Brain pericyte (primary cell): Measurements from ENCODE around the gene CDC14A.

ENCODE experiments used
- DNase-seq: peaks from one replicate; pipeline ENCODE4 v3.0.0-alpha.2; 2012; ENCODE audit warnings: low read depth, low spot score

Gene CDC14A

DNA sequence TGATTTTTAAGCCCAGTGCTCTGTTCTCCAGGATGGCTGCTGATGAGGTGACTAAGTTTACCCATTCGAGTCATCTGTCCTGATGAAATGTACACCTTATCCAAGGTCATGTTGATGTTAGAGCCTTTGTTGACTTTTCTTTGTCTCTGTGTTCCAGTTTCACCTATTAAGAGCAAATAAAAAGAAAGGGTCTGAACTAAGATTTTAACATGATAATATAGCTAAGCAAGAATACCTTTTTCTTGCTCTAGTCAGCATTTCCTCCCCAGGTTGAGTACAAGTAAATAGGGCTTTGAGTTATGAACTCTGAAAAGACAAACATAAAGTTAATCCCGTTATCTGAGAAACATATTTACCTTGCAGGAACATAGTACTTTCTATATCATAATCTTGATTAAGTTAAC, 133.6 kb downstream of the CDC14A start:
- DNase-seq, result no peak

DNA sequence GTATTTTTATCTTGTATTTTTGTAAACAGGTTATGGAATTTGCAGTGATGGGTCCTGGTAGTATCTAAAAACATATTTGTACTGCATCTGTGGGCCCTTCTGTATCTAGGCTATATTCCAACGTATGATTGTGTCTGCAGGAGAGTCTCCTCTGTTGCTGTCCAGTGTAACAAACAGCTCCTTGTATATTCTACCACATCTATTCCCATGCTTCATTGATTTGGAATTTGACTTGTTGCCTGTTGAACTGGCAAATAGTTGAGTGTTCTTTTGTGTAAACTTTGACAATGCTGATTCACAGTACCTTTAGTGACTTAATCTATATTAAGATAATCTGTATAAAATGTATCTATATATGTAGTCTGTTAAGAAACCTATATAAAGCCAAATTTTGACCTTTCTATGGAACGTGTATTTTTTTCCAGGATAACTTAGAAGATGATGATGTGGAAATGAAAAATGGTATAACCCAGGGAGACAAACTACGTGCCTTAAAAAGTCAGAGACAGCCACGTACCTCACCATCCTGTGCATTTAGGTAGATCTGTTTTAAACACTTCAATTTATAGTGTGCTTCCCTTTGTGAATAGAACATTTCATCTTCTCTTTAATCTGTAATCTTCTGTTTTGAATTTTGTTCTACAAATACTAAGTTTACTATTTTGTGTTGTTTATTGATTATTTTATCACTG, 142.2 kb downstream of the CDC14A start:
- no peak for DNase-seq

DNA sequence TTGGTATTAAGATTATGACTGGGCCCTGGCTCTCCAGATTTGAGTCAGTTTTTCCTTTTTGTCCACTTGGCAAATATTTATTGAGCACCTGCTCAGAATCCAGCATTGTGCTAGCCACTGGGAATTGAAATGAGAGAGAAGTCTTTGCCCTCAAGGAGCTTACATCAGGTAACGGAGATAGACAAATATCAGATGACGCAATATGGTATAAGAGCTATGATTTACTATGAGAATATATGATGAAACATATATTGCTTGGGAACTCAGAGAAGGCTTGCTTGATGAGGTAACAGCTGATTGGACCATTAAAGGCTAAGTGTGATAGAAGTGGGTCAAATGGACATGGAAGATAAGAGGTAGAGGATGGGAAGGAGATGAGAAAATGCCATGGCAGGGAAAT, 144.6 kb downstream of the CDC14A start:
- no peak for DNase-seq

DNA sequence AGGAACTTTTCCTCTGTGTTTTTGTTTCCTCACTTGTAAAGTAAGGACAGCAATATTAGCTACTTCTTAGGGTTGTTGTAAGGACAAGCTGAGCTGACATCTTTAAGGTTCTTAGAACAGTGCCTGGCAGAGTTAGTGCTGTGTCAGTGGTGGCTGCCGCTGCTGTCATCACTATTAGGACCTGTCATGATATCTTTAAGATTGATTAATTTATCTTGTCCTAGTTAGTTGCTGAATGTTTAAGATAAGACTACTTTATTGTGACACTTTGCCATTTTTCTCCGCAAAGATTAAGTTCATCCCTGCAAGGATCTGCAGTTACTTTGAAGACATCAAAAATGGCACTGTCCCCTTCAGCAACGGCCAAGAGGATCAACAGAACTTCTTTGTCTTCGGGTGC, 145.5 kb downstream of the CDC14A start:
- no peak for DNase-seq

DNA sequence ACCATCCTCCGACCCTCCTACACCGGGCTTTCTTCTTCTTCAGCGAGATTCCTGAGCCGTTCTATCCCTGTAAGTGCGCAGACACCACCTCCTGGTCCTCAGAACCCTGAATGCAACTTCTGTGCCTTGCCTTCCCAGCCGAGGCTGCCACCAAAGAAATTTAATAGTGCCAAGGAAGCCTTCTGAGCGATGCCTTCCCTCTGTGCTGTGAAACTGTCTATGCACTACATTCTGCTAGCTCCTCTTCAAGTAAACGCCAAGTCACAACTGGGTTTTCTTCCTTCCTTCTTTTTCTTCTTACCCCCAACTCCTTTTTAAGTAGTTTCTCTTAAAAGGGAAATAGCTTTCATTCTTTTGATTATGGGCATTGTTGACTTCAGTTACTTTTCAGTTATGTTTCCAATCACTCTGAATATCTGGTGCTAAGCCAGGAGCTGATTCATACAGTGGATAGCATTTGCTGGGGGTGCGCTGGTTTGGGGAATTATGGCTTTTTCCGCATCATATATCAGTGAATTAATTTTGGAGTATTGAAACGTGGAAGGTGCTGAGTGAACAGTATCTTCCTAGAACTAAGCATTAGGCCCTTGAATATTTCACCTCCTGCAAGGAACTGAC, 147.0 kb downstream of the CDC14A start:
- DNase-seq, result no peak

DNA sequence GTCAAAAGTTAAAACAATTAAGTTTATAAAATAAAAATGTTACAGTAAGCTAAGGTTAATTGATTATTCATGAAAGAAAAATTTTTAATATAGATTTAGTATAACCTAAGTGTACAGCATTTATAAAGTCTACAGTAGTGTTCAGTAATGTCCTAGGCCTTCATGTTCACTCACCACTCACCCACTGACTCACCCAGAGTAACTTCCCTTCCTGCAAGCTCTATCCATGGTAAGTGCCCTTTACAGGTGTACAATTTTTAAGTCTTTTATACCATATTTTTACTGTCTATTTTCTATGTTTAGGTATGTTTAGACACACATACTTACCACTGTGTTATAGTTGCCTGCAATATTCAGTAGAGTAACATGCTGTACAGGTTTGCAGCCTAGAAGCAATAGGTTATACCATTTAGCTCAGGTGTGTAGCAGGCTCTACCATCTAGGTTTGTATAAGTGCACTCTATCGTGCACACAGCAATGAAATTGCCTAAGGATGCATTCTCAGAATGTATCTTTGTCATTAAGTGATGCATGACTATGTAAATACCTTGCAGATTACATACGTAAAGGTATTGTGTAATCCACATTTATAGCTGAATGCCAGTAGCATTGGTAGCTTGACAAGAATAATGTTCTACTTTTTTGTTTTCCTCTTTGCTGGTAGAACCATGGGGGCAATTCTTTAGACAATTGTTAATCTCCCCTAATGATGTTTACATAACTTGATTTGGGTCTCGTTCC, 149.9 kb downstream of the CDC14A start:
- DNase-seq, result no peak

DNA sequence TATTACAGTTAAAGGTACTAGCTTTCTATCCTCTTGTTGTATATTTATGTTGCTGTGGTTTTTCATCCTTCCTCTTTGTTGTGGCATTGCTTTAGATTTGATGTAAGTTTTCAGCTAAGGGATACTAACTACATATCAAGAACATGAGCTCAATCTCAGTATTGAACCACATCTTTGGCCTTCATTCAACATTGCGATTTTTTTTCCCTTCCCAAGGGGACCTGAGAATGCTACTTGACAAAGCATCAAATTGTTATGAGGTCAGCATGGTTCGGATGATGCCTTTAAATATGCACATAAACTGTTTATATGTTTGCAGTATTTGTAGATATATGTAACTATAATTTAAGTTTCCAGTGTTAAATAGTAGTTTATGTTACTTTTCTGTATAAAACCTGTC, 153.9 kb downstream of the CDC14A start:
- no peak for DNase-seq

DNA sequence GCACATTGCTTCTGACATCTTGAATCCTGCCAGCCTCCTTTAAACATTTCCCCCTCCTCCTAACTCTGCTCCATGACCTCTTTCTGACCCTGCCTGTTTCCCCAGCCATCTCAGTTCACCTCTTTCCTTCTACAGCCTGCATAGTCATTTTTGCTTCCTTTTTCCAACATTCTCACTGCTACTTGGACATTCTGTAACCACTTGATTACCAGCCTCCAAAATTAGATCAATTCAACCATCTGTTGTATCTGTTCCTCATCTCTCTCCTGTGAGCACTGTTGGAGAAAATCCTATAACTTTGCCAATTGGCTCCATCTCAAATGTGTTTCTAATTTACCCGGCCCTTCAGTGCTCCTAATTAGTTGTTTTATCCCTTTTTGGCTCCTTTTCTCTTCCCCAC, 158.1 kb downstream of the CDC14A start:
- no peak for DNase-seq

DNA sequence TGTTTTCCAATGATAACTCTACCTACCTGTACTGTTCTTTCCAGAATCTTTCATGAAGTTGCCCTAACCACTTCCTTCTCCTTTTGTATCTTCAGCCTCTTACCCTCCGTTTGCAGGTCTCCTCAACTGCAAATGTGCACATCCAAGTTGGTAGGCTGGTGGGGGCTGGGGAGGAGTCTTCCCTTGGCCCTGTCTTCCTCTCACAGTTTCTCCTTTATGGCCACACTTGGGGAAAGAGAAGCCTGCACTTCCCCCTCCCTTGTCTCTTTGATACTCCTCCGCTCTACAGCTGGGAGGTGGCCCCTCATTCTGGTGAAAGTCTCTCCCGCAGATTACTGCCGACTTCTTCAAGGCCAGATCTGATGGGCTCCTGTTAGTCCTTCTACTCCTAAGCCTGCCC, 158.8 kb downstream of the CDC14A start:
- DNase-seq, result no peak

DNA sequence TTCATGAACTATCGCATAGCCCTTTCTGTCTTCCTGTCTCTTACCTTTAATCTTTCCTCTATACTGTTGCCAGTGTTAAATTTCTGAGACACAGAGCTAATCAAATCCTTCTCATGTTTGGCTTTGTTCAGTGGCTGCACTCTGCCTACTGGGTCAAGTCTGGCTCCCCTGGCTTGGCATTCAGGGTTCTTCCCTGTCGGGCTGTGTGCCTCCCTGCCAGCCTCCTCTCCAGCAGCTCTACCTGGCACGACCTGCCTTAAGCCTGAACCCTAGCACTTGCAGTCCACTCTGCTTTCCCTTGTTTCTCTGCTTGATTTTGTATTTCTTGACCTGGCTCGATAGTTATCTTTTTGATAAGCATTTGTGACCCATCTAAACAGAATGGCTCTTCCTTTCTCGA, 159.5 kb downstream of the CDC14A start:
- DNase-seq, result no peak

DNA sequence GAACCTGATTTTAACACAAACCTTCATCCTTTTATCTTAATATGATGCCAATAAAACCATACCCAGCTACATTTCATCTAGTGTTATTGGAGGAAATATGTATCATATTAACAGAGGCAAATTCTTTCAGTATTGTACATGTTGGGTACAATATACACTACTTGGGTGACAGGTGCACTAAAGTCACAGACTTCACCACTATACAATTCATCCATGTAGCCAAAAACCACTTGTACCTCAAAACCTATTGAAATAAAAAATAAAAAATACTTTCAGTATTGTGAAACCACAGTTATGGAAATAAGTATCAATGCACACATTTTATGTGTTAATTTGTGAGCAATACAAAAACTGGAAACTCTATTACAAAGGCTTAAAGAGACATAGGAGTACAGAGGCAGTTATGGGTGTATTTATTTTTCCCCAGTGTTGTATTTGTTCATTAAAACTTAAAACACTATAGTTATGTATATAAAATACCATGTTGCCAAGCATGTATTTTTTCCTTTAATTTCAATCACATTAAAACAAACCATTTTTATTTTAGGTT, 160.6 kb downstream of the CDC14A start:
- DNase-seq, result no peak

DNA sequence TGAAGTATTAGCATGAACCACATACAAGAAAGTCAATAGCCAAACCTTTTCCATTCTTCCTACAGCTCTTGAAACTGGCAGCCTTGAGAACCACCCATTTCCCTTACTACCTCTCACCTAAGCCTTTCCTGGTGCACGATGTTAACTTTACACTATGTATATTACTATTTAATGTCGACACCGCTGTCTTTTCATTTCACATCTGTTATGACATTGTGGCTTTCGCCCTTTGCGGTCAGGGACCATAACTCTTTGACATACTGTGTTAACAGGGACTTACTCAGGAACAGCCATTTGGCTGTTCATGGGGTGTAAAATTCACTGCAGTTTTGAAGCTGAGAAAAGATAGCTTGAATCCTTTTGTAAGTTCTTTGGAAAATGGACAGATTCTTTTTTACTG, 164.6 kb downstream of the CDC14A start:
- DNase-seq, result no peak

DNA sequence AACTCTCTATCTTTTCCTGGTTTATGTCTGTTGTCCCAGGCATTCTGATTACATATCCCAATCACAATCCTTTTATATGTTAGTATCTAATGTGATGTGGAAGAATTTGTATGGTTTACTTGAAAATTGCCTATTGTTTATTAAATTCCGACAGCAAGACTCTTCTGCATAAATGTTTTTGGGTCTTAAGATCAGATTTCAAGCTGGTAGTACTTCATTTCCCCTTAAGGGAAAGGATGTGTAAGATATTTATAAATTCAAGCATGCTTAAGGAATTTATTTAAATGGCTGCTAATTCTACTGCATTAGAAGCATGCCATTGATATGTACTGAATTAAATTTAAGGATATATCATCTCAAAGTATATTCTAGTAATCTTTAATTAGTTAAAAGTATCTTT, 165.2 kb downstream of the CDC14A start:
- DNase-seq, result no peak

DNA sequence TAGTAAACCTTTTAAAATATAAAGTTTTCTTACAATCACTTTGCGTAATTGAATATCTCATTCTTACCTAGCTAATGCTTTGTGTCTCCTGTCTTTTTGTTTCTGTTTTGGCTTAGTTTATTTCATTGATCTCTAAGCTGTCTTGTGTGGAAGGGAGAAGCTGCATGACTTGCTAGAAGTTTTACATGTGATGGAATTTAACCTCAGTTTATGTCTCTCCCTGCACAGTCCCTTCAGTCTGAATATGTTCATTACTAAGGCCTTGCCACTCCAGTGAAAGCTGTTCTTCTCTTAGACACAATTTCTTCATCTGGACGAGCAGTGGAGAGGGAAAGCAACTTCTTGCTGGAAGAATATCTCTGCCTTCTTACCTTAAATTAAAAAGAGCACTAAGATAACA, 165.7 kb downstream of the CDC14A start:
- no peak for DNase-seq

DNA sequence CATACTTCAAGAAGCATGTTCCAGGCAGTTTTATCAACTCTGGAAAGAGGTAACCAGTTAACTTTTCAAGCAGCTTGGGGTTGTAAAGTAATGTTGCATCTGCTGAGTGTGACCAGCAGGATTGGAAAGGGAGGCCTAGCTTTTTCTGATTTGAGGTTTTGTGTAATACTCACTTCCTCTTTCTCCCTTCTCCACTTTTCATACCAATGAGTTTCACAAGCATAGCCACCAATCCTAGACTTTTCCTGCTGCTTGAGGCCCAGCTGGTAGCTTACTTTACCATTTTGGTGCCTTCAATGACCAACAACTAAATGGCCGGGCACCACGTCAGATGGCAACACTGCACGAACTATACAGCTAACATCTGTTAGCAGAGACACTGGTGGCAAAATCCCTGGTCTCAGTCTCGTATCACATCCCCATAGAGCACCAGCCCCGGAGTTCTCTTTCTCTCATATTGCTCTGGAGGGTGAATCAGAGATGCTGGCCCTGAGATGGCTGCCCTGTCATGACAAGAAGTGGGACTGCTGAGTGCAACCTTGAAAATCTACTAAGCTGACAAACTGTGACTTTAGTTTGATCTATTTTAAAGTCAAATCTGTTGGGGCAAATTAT, 170.8 kb downstream of the CDC14A start:
- no peak for DNase-seq

DNA sequence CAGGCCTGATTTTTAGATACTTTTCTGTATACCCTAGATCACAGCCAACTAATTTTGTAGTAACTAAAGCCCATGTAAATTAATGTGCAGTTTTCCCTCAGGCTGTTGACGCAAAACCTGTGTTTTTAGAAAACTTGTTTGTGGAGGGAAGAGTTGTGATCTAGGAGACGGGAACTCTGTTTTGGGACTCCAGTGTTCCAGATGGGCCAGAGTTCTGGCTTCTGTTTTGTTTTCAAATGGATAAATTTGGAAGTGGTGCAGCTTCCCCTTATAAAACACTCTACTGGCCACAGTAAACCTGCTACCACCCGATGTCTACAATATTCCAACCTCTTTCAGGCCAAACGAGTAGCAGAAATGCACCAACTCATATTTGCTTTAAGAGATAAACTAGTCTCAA, 172.0 kb downstream of the CDC14A start:
- no peak for DNase-seq

DNA sequence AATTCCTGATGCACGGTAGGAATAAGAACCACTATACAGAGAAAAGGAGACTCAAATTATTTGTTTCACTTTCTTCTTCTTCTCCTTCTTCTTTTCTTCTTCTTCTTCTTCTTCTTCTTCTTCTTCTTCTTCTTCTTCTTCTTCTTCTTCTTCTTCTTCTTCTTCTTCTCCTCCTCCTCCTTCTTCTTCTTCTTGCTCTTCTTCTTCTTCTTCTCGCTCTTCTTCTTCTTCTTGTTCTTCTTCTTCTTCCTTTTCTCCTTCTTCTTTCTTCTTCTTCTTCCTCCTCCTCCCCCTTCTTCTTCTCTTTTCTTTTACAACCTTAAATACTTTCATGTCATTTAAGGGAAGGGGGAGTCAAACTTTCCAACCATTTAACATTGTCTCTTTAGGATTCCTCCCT, 174.6 kb downstream of the CDC14A start:
- DNase-seq, result no peak

DNA sequence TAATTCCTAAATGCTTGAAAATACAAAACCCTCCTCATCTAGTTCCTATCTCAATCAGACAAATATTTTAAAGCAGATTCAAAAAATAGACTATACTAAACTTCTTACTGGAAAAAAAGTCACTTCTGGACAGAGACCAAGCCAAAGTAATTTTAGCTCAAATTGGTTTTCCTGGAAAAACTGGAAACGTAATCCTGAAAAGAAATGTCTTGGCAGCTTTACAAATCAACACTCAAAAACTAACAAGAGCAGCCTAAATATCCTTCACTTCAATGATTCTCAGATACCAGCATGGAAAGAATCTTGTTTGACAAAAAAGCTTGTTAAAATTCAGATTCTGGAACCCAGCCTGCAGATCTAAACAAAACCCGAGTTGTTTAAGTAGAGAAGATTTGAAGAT, 176.6 kb downstream of the CDC14A start:
- peak; percentile 32 for DNase-seq

DNA sequence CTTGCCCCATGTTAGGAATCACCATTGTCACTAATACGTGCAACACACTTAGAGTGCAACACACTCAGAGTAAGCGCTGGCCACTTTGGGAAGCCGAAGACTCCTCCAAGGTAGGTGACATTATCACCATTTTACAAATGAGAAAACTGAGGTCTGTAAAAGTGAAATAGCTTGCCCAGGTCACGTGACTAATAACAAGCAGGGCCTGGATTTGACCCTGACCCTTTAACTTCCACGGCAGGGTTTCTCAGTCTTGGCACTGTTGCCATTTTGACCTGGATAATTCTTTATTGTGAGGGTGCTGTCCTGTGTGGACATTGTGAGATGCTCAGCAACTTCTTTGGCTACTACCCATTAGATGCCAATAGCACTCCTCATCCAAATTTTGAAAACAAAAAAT, 177.8 kb downstream of the CDC14A start:
- DNase-seq, result no peak

DNA sequence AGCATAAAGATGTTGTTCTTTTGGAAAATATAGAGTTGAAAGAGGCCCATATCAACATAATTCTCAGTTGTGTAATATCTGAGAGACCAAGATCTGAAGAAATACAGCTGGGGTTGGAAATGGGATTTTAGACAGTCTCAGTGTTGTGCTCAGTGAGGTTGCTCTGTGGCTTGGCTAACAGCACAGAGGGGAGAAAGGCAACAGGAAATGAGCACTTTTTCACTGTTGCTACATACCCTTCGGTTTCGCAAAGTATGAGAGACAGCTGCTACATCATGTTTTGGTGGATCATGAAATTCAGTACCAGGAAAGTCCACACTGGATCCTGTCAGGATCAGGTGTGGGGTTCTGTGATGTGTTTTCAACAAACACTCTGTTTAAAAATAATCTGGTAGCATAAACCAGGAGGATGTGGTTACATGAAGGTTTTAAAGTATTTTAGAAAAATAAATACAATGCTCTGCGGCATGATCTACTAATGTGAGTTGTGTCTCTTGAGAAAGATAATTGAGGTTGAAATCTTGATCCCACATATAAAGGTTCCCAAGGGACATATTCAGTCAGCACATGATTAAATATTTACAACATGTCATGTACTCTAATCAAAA, 178.7 kb downstream of the CDC14A start:
- no peak for DNase-seq

DNA sequence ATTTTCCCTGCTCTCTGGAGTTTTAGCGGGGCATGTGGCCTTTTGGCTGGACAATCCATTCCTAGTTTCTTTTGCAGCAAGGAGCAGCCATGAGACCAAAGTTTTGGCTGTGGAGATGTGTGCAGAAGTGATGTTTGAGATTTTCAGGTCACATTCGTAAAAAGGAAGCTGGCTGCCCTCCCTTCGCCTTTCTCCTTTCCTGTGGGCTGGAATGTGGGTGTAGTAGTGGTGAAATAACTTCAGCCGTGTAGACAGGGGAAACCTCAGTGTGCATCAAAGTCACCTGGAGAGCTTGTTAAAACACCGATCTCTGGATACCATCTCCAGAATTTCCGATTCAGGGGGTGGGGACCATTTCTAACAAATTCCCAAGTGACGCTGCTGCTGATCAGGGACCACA, 180.3 kb downstream of the CDC14A start:
- no peak for DNase-seq

DNA sequence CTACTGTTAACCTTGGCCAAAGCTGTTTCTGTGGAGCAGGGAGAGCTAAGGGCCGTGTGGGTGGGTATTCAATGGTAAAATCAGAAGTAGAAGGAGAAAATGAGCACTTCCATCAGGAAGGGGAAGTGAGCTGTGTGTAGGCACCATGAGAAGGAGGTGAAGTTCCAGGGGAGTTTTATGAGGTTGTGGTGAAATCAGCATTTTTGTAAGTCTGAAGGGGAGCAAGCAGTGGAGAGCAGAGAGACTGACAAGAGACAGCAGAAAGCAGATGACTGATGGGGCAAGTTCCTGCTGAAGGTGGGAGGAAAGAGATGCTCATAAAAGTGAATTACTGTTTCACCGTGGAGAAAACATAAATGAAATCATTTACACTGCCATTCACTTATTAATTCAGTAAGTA, 183.0 kb downstream of the CDC14A start:
- DNase-seq, result no peak
